C4-2B (cell line): ENCODE measurements around the gene CASP8AP2.
"Not testable (repeated sequence)": the region's sequence is repeated elsewhere in the genome, so short reads cannot be mapped to it uniquely, and the experiment has no call there.

ENCODE experiments used
- H3K27ac ChIP-seq: fragments of 450-650 bp; 2 replicates; pipeline ENCODE4 v1.5.1; 2017
- ZFX ChIP-seq: fragments of 450-650 bp; IDR thresholded peaks from 2 replicates; pipeline ENCODE4 v1.6.1; 2017
- TF ChIP-seq, protein P1 (sequence below): fragments of 450-650 bp; conservative IDR thresholded peaks from 2 replicates; pipeline ENCODE4 v1.5.1; 2017; ENCODE audit warnings: mild to moderate bottlenecking

The CASP8AP2 gene

DNA sequence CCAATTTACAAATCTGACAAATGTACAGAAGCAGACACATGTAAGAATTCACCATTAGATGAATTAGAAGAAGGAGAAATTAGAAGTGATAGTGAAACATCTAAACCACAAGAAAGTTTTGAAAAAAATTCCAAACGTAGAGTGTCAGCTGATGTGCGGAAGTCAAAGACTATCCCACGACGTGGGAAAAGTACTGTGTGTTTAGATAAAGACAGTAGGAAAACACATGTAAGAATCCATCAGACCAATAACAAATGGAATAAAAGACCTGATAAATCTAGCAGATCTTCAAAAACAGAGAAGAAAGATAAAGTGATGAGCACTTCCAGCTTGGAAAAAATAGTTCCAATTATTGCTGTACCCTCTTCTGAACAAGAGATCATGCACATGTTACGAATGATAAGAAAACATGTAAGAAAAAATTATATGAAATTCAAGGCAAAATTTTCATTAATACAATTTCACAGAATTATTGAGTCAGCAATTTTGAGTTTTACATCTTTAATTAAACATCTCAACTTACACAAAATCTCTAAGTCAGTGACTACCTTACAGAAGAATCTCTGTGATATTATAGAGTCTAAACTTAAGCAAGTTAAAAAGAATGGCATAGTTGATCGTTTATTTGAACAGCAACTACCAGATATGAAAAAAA is 36.5 kb downstream of the CASP8AP2 start:
- no peak overlapping the region for H3K27ac ChIP-seq
- TF ChIP-seq, protein P1, sequence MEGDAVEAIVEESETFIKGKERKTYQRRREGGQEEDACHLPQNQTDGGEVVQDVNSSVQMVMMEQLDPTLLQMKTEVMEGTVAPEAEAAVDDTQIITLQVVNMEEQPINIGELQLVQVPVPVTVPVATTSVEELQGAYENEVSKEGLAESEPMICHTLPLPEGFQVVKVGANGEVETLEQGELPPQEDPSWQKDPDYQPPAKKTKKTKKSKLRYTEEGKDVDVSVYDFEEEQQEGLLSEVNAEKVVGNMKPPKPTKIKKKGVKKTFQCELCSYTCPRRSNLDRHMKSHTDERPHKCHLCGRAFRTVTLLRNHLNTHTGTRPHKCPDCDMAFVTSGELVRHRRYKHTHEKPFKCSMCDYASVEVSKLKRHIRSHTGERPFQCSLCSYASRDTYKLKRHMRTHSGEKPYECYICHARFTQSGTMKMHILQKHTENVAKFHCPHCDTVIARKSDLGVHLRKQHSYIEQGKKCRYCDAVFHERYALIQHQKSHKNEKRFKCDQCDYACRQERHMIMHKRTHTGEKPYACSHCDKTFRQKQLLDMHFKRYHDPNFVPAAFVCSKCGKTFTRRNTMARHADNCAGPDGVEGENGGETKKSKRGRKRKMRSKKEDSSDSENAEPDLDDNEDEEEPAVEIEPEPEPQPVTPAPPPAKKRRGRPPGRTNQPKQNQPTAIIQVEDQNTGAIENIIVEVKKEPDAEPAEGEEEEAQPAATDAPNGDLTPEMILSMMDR: no peak
- TF ChIP-seq ZFX: no peak

DNA sequence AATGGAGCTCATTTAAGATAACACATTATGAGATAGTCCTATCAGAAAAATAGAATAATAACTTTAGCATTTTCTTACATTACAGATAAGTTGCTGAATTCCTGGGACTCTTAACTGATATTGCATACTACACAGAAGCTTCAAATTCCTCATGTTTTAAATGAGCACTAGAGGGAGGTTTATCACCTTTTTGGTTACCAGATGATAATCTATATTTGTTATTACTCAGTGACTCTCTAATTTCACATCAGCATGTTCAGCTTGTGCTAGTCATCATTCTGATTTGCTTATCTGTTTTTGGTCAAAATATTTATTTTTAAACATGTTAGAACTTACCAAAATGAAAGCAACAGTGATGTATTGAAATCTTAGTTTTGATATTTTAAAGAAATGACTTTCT is 44.0 kb downstream of the CASP8AP2 start:
- no peak for TF ChIP-seq ZFX
- TF ChIP-seq, protein P1: no peak

DNA sequence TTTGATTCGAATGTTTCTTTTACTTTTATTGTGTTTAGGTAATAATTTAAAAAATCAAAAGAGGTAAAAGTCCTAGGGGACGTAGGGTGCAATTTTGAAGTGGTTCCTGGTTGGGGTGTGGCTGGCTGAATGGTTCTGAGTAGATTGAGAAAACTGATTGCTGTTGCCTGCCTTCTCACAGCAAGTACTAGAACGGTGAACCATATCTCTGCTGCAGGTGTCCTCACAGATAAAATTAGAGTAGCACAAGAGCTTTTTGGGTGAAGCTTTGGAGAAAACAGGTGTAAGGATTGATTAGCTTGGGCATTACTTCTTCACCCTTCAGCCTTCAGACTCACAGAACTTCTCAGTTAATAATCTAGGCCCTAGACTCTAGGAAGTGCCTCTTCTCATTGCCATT is 44.8 kb downstream of the CASP8AP2 start:
- TF ChIP-seq, protein P1: no peak
- TF ChIP-seq ZFX: no peak
- H3K27ac ChIP-seq: no peak overlapping the region

More for the DNA sequence above, 44.0 kb downstream of the CASP8AP2 start:
- no peak overlapping the region for H3K27ac ChIP-seq

DNA sequence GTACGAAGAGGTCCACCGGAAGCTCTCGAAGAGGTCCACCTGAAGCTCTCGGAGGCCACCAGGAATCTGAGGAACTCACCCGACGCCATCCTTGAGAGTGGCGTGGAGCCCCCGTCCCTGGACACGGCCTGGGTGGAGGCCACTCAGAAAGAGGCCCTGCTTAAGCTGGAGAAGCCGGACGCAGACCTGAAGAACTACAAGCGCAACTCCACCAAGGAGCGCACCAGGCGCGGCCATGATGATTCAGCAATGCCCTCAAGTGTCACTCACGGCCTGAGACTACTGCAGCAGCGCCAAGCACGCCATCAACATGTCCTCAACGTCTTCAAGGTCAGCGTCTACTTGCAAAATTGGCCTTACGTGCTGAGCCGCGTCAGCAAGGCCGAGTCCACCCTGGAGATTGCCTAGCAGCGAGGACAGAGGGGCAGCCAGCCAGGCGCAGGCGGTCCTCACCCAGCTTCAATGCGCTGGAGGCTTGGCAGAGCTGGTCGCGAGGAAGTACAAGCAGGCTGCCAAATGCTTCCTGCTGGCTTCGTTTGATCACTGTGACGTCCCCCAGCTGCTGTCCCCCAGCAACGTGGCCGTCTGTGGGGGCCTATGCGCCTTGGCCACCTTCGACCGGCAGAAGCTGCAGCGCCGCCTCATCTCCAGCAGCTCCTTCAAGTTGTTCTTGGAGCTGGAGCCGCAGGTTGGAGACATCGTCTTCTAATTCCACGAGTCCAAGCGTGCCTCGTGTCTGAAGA is 56.9 kb downstream of the CASP8AP2 start:
- TF ChIP-seq, protein P1: no peak
- TF ChIP-seq ZFX: no peak
- no peak overlapping the region for H3K27ac ChIP-seq

DNA sequence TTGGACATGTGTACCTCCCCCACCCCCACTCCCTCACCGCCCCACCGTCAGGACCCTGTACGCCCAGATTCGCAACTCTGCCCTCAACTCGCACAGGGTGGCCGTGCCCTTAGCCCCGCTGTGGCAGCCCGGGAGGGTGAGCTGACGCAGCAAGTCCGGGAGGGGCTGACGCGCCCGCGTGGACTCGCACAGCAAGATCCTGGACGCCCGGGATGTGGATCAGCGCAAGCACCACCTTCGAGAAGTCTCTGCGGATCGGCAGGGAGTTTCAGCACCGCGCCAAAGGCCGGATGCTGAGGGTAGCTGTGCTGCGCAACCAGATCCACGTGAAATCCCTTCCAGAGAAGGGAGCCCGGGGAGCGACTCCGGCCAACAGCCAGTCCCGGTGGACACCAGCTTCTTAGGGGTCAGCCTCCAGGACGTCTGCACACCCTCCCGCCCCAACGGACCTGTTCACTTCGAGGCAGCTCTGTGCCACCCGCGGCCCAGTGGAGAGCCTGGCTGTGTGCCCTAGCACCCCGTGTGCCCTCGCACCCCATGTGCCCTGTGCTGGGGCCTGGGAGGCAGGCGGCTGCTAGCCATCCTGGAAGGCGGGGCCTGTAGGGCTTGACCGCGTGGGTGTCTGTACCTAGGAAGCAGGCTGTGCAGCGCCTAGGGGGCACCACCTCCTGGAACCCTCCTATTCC is 57.9 kb downstream of the CASP8AP2 start:
- H3K27ac ChIP-seq: no peak overlapping the region
- TF ChIP-seq, protein P1: no peak
- TF ChIP-seq ZFX: no peak

DNA sequence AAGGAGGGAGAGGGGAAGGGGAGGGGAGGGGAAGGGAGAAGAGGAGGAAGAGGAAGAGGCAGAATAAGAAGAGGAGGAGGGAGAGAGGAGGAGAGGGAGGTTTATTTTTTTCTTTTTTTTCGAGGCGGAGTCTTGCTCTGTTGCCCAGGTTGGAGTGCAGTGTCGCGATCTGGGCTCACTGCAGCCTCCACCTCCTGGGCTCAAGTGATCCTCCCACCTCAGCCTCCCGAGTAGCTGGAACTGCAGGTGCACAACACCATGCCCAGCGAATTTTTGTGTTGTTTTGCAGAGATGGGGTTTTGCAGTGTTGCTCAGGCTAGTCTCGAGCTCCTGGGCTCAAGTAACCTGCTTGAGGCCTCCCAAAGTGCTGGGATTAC is 58.4 kb downstream of the CASP8AP2 start:
- no peak overlapping the region for H3K27ac ChIP-seq
- TF ChIP-seq, protein P1: no peak
- no peak for TF ChIP-seq ZFX

DNA sequence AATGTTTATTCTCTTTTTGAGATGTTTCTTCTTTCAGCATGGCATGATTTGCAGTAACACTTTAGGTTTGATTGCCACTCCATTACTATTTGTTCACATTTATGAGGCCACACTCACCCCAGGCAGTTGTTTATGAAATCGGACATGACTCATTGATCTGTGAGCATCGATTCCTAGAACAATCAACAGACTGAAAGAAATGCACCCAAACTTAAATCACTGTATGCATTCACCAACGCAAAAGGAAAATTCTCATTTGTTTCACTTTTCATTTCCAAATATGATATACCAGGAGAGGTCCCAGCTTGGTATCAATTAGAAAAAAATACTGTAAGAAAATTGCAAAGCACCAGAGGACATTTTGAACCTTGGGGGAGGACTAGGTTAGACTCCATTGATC is 59.2 kb downstream of the CASP8AP2 start:
- TF ChIP-seq, protein P1: no peak
- TF ChIP-seq ZFX: no peak
- H3K27ac ChIP-seq: no peak overlapping the region

DNA sequence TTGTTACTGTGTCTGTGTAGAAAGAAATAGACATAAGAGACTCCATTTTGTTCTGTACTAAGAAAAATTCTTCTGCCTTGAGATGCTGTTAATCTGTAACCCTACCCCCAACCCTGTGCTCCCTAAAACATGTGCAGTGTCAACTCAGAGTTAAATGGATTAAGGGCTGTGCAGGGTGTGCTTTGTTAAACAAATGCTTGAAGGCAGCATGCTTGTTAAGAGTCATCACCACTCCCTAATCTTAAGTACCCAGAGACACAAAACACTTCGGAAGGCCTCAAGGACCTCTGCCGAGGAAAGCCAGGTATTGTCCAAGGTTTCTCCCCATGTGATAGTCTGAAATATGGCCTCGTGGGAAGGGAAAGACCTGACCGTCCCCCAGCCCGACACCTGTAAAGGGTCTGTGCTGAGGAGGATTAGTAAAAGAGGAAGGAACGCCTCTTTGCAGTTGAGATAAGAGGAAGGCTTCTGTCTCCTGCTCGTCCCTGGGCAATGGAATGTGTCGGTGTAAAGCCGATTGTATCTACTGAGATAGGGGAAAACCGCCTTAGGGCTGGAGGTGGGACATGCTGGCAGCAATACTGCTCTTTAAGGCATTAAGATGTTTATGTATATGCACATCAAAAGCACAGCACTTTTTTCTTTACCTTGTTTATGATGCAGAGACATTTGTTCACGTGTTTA is 61.3 kb downstream of the CASP8AP2 start:
- H3K27ac ChIP-seq: not testable (repeated sequence)

DNA sequence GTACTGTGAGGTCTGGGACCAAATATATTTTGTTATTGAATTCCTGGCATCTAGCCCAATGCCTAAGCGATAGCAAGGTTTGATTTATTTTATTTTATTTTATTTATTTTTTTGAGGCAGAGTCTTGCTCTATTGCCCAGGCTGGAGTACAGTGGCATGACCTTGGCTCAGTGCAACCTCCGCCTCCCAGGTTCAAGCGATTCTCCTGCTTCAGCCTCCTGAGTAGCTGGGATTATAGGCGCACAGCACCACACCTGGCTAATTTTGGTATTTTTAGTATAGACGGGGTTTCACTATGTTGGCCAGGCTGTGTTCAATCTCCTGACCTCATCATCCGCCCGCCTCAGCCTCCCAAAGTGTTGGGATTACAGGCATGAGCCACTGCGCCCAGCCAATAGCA is 62.9 kb downstream of the CASP8AP2 start:
- H3K27ac ChIP-seq: not testable (repeated sequence)
